ENCODE data around the gene NOX3. TPM values are rescaled to one million over a fixed set of nuclear protein-coding genes. Genes with fewer than 3 reads are reported as not detected.
"Not testable (repeated sequence)": the region's sequence is repeated elsewhere in the genome, so short reads cannot be mapped to it uniquely, and the experiment has no call there.

The NOX3 gene
- total RNA-seq, 1 donor from 2014 or later: not detected

DNA sequence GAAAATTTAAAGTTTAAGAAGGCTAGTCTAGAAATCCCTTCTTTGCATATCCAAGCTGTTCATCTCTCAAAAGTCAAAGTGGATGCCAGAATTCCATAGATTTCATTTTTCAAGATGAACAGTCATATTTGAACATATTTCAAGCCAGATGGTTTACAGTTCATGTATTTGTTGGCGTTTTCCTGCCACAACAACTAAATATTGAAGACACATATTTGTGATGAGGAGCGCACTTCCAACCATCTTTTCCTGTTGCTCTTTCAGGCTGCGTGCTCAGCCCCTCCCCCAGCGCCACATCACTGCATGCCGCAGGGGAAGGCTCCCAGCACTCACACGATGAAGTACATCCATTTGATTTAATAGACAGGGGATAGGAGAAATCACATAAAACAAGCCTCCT lies 5.9 kb upstream of the NOX3 start:
- TF ChIP-seq, protein P1, sequence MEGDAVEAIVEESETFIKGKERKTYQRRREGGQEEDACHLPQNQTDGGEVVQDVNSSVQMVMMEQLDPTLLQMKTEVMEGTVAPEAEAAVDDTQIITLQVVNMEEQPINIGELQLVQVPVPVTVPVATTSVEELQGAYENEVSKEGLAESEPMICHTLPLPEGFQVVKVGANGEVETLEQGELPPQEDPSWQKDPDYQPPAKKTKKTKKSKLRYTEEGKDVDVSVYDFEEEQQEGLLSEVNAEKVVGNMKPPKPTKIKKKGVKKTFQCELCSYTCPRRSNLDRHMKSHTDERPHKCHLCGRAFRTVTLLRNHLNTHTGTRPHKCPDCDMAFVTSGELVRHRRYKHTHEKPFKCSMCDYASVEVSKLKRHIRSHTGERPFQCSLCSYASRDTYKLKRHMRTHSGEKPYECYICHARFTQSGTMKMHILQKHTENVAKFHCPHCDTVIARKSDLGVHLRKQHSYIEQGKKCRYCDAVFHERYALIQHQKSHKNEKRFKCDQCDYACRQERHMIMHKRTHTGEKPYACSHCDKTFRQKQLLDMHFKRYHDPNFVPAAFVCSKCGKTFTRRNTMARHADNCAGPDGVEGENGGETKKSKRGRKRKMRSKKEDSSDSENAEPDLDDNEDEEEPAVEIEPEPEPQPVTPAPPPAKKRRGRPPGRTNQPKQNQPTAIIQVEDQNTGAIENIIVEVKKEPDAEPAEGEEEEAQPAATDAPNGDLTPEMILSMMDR (IDR thresholded peaks at IDR 0.05; ENCODE audit: borderline replicate concordance): no peak
- no peak for DNase-seq
- Histone ChIP-seq H3K4me3 (no peak overlapping the region), H3K27ac (replicated peaks) (no peak overlapping the region), H3K9me3 (replicated peaks) (peaks cover 6% of the 10 kb centered on the region), H3K4me1 (no peaks in the 10 kb centered on the region), H3K36me3 (no peaks in the 10 kb centered on the region), H3K27me3 (ENCODE audit: low read depth) (peaks cover 11% of the 10 kb centered on the region)
- intact Hi-C loops (cut with micrococcal nuclease): no loop called here

DNA sequence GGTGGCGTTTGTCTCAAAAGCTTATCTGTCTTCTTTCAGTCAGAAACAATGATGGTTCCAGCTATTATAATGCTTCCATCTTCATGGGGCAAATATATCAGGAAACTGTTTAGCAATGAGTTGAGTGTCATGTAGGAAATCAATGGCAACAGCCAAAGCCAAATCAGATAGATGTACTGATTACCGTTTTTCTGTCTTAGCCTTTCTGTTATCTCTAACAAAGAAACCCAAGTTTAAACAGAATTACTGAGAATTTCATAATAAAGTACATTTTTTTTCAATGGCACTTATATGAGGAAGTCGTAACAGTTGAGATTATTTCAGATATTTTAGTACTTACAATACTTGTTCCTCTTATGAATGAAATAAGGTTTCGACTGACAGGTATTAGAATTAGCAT lies 1.2 kb downstream of the NOX3 start:
- no peak for DNase-seq
- Histone ChIP-seq H3K36me3 (no peaks in the 10 kb centered on the region), H3K4me3 (no peak overlapping the region), H3K27ac (replicated peaks) (no peak overlapping the region), H3K27me3 (ENCODE audit: low read depth) (peaks cover 27% of the 10 kb centered on the region), H3K4me1 (peaks cover 3% of the 10 kb centered on the region), H3K9me3 (replicated peaks) (no peaks in the 10 kb centered on the region)
- intact Hi-C loops (cut with micrococcal nuclease): no loop called here
- TF ChIP-seq, protein P1 (IDR thresholded peaks at IDR 0.05; ENCODE audit: borderline replicate concordance): no peak

DNA sequence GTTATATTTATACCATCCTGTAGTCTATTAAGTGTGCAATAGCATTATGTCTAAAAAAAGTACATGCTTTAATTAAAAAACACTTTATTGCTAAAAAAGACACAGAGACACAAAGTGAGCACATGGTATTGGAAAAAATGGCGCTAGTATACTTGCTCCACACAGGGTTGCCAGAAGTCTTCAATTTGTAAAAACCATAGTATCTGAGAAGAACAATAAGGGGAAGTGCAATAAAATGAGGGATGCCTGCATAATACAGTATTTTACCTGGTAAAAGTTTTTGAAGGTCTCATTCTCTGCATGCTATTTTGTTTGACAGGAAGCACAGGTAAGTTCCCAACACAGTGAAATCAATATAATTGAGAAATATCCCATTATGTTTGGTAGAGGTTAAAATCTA lies 1.6 kb downstream of the NOX3 start:
- peaks cover 27% of the 10 kb centered on the region for H3K27me3 ChIP-seq (ENCODE audit: low read depth)
- H3K4me1 ChIP-seq: peaks cover 7% of the 10 kb centered on the region
- intact Hi-C loops (cut with micrococcal nuclease): no loop called here
- no peak overlapping the region for H3K27ac ChIP-seq (replicated peaks)
- DNase-seq: no peak
- H3K9me3 ChIP-seq (replicated peaks): no peaks in the 10 kb centered on the region
- no peak overlapping the region for H3K4me3 ChIP-seq
- H3K36me3 ChIP-seq: no peaks in the 10 kb centered on the region
- TF ChIP-seq, protein P1 (IDR thresholded peaks at IDR 0.05; ENCODE audit: borderline replicate concordance): no peak

DNA sequence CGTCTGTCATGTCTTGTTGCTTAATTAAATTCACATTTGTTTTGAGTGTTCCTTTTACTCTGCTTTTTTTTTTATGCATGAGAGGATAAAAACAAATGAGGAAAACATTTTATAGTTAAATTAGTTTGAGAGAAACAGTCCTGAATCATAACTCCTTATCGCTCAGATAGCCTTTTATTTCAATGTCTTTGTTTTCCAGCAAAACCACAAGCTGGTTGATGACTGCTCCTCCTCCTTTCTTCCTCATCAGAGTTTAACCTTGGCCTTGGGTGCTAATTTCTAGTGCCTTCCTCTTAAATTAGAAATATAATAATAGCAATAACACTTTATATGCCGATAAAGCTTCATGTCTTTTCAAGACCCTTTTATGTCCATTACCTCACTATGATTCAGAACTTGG lies 3.1 kb downstream of the NOX3 start:
- TF ChIP-seq, protein P1 (IDR thresholded peaks at IDR 0.05; ENCODE audit: borderline replicate concordance): no peak
- no peaks in the 10 kb centered on the region for H3K9me3 ChIP-seq (replicated peaks)
- no peaks in the 10 kb centered on the region for H3K36me3 ChIP-seq
- intact Hi-C loops (cut with micrococcal nuclease): no loop called here
- H3K27ac ChIP-seq (replicated peaks): no peak overlapping the region
- H3K27me3 ChIP-seq (ENCODE audit: low read depth): peaks cover 27% of the 10 kb centered on the region
- H3K4me3 ChIP-seq: no peak overlapping the region
- peaks cover 16% of the 10 kb centered on the region for H3K4me1 ChIP-seq
- no peak for DNase-seq

DNA sequence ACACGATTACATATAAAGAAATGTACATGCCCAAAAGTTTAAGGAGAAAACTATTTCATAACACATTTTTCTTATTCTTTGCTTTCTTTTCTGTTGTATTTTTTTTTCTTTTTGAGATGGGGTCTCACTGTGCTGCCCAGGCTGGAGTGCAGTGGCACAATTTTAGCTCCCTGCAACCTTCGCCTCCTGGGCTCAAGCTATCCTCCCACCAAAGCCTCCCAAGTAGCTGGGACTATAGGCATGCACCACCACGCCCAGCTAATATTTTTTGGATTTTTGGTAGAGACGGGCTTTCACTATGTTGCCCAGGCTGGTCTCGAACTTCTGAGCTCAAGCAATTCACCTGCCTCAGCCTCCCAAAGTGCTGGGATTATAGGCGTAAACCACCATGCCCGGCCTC lies 4.1 kb downstream of the NOX3 start:
- Histone ChIP-seq H3K4me1 (peaks cover 16% of the 10 kb centered on the region), H3K27me3 (ENCODE audit: low read depth) (peaks cover 27% of the 10 kb centered on the region)
- H3K4me3 ChIP-seq; H3K36me3 ChIP-seq; H3K27ac ChIP-seq (replicated peaks); DNase-seq; H3K9me3 ChIP-seq (replicated peaks); intact Hi-C loops (cut with micrococcal nuclease): not testable (repeated sequence)

DNA sequence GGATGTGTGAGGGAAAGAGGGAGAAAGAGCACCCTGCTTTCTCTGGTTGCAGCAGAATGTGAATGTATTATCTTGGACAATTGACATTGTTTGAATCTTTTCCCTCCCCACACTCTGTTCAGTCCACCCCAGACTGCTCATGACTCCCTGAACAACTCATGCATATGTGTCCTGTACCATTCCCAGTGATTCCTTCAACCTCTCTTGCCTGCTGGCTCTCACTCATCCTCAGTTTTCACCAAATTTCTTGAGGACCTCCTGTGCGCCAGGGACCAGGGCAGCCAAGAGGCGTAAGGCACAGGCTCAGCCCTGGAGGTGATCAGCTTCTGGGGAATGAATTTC lies 5.4 kb downstream of the NOX3 start:
- TF ChIP-seq, protein P1 (IDR thresholded peaks at IDR 0.05; ENCODE audit: borderline replicate concordance): no peak
- no peak for DNase-seq

More for the DNA sequence above, 5.4 kb downstream of the NOX3 start:
- Histone ChIP-seq H3K4me3 (no peak overlapping the region), H3K36me3 (no peaks in the 10 kb centered on the region), H3K27me3 (ENCODE audit: low read depth) (peaks cover 22% of the 10 kb centered on the region), H3K4me1 (peaks cover 16% of the 10 kb centered on the region), H3K9me3 (replicated peaks) (no peaks in the 10 kb centered on the region), H3K27ac (replicated peaks) (no peak overlapping the region)
- intact Hi-C loops (cut with micrococcal nuclease): no loop called here

Measured in left ventricle myocardium inferior (tissue), 1 donor.